GM20000 (cell line): ENCODE results near the gene TYROBP.
"Not testable (repeated sequence)": the region's sequence is repeated elsewhere in the genome, so short reads cannot be mapped to it uniquely, and the experiment has no call there.

ENCODE experiments used
- DNase-seq: peaks from one replicate; pipeline ENCODE4 v3.0.0; 2012; ENCODE audit warnings: low spot score
- TF ChIP-seq, protein P1 (sequence below): IDR thresholded peaks from 2 replicates; pipeline ENCODE4 v1.5.1; 2012; ENCODE audit warnings: mild to moderate bottlenecking, control low read depth; ENCODE audit errors: extremely low read depth, missing control alignments

TYROBP gene

GRCh38 chr19:35911790-35912189, 3.7 kb upstream of the TYROBP start:
- TF ChIP-seq, protein P1, sequence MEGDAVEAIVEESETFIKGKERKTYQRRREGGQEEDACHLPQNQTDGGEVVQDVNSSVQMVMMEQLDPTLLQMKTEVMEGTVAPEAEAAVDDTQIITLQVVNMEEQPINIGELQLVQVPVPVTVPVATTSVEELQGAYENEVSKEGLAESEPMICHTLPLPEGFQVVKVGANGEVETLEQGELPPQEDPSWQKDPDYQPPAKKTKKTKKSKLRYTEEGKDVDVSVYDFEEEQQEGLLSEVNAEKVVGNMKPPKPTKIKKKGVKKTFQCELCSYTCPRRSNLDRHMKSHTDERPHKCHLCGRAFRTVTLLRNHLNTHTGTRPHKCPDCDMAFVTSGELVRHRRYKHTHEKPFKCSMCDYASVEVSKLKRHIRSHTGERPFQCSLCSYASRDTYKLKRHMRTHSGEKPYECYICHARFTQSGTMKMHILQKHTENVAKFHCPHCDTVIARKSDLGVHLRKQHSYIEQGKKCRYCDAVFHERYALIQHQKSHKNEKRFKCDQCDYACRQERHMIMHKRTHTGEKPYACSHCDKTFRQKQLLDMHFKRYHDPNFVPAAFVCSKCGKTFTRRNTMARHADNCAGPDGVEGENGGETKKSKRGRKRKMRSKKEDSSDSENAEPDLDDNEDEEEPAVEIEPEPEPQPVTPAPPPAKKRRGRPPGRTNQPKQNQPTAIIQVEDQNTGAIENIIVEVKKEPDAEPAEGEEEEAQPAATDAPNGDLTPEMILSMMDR: no peak
- peak; percentile 4 for DNase-seq

DNA sequence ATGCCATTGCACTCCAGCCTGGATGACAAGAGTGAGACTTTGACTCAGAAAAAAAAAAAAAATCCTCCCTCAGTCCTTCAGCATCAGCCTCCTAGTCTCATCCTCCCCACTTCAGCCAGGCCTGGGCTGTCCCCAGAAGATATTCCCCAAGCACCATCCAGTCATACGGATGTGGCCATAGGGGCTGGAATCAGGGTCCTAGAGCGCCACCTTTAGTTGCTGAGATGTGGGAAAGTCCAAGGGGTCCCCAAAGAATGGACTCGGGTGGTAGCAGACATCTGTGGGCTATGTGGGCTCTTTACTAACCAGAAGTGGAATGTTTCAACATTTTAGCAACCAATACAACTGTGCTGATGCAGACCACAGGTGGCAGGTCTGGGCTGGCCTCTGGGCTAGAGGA, 3.1 kb upstream of the TYROBP start:
- TF ChIP-seq, protein P1: no peak
- DNase-seq: peak; percentile 5

DNA sequence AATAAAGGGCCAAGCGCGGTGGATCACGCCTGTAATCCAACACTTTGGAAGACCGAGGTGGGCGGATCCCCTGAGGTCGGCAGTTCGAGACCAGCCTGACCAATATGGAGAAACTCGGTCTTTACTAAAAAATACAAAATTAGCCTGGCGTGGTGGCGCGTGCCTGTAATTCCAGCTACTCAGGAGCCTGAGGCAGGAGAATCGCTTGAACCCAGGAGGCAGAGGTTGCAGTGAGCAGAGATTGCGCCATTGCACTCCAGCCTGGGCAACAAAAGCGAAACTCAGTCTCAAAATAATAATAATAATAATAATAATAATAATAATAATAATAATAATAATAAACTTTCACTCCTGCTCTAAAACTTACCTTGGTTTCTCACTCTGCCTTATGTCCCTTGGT, 2.3 kb upstream of the TYROBP start:
- DNase-seq: not testable (repeated sequence)

- no peak for DNase-seq
- TF ChIP-seq, protein P1: no peak
Observed at GRCh38 chr19:35909684-35910035, 1.6 kb upstream of the TYROBP start.

- peak; percentile 54 for DNase-seq
- TF ChIP-seq, protein P1: no peak
Observed at GRCh38 chr19:35908973-35909683, 1.0 kb upstream of the TYROBP start.

GRCh38 chr19:35907377-35907745, 734 bp downstream of the TYROBP start:
- DNase-seq: no peak
- TF ChIP-seq, protein P1: no peak

DNA sequence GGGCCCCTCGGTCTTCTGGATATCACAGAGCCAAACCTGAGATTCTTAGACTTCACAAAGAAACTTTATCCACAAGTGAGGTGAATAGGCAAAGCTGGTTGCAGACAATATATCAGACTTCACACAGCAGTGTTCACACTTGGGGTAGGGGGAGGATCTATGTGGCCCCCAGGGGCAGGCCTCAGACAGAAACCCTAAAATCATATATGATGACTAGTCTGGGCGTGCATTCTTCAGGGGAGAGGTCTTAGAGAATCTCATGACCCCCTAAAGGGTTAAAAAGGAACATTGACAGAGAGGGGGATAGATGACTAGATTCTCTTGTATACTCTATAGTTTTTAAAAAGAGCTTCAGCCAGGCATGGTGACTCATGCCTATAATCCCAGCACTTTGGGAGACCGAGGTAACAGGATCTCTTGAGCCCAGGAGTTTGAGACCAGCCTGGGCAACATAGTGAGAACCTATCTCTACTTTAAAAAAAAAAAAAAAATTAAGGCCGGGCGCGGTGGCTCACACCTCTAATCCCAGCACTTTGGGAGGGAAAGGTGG, 2.8 kb downstream of the TYROBP start:
- TF ChIP-seq, protein P1: no peak
- no peak for DNase-seq
